ENCODE measurements around the gene FAM124A. TPM values are rescaled to one million over a fixed set of nuclear protein-coding genes. Genes with fewer than 3 reads are reported as not detected.

FAM124A gene
- total RNA-seq, 6 experiments from 2014 or later = not detected

GRCh38 chr13:51179432-51179971, 42.7 kb upstream of the FAM124A start:
- no peak for DNase-seq
- TF ChIP-seq CTCF (IDR thresholded peaks at IDR 0.05) = no peak
- Mint-ChIP-seq H3K9me3 (no peaks in the 10 kb centered on the region; the same call in 1 of the 2 replicates), H3K27ac (no peak overlapping the region), H3K4me1 (ENCODE audit: low read depth) (no peaks in the 10 kb centered on the region), H3K27me3 (ENCODE audit: insufficient read depth) (peaks cover 10% of the 10 kb centered on the region), H3K4me3 (no peak overlapping the region), H3K36me3 (ENCODE audit: low read depth) (no peaks in the 10 kb centered on the region)

DNA sequence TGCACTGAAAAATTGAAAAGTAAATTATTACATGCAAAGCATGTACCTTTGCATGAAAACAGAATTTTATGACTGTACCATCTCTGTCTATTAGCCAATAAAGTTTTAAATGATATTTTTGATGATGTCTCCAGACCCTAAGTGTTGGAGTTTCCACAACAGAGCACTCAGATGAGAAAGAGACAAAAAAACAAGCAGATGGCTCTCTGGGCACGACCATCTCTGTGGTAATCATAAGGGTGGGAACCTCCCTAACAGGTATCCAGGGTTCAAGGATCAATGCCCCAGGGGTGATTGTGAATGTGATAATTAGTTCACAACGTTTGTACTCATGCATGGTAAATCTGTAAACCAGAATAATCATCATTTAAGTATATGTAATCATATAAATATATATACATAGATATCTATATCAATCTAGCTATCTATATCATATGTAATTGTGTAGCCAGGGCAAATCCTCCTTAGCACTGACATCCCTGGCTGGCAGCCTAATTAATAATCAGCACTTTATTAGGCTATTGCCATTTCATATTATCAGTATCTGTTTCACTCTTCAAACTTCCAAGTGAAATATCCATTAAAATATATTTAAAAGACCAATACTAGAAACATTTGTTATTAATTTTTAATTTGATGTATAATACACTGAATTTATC, 41.2 kb upstream of the FAM124A start:
- no peak for TF ChIP-seq CTCF (IDR thresholded peaks at IDR 0.05)
- Mint-ChIP-seq H3K4me1 (ENCODE audit: low read depth) (no peaks in the 10 kb centered on the region), H3K9me3 (no peaks in the 10 kb centered on the region; the same call in 1 of the 2 replicates), H3K36me3 (ENCODE audit: low read depth) (no peaks in the 10 kb centered on the region), H3K27ac (no peak overlapping the region), H3K27me3 (ENCODE audit: insufficient read depth) (peaks cover 10% of the 10 kb centered on the region), H3K4me3 (no peak overlapping the region)
- DNase-seq = no peak

DNA sequence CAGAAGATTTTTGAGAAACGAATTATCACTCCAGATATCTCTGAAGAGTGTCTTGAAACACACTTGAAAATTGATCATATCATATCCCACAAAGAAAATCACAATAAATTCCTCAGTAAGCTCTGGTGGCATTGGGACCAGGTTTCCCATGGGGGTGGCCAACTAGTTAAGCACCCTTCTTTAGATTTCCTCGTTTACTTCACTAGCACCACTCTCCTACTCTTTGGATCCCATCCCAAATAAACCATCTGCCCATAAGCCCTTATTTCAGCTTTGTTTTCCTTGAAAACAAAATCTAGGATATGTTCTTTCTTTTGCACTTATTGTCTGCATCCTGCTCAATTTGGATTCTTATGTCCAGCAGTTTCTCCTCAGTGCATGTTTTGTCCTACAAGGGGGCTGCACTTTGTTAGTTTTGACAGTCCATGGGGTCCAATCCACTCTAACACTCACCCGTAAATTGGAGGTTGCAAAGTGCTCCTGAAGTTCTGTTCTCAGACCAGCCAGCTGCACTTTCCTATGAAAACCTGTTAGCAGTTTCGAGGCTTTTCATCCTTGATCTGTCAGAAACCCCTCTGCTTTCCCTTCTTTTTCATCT, 40.3 kb upstream of the FAM124A start:
- peaks cover 7% of the 10 kb centered on the region for H3K27me3 Mint-ChIP-seq (ENCODE audit: insufficient read depth)
- H3K27ac Mint-ChIP-seq = no peak overlapping the region
- no peak for DNase-seq
- no peaks in the 10 kb centered on the region for H3K9me3 Mint-ChIP-seq
- H3K4me3 Mint-ChIP-seq = no peak overlapping the region
- TF ChIP-seq CTCF (IDR thresholded peaks at IDR 0.05) = no peak
- H3K4me1 Mint-ChIP-seq (ENCODE audit: low read depth) = no peaks in the 10 kb centered on the region
- H3K36me3 Mint-ChIP-seq (ENCODE audit: low read depth) = no peaks in the 10 kb centered on the region

- Mint-ChIP-seq H3K9me3 (no peaks in the 10 kb centered on the region), H3K36me3 (ENCODE audit: low read depth) (no peaks in the 10 kb centered on the region), H3K4me1 (ENCODE audit: low read depth) (no peaks in the 10 kb centered on the region), H3K4me3 (no peak overlapping the region), H3K27me3 (ENCODE audit: insufficient read depth) (peaks cover 29% of the 10 kb centered on the region), H3K27ac (no peak overlapping the region)
- TF ChIP-seq CTCF (IDR thresholded peaks at IDR 0.05) = no peak
- no peak for DNase-seq
These were observed 30.5 kb upstream of the FAM124A start for GRCh38 chr13:51191743-51192142.

DNA sequence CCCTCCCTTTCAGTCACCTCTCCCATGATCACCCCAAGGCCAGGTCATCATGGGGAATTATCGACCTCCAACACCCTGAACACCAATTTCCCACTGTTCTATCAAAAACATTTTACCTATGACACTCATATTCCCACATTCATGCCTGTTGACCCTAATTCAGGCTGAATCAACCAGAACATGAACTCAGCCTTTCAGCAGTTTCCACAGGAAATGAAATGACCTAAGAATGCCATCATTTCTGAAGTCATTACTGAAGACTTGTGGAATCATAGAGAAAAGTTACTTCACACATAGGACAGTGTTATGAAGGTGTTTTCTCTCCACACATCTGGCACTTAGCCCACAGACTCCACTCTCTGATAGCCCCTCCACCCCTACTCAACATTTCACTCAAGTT, 29.9 kb upstream of the FAM124A start:
- Mint-ChIP-seq H3K27me3 (ENCODE audit: insufficient read depth) (peaks cover 24% of the 10 kb centered on the region), H3K4me1 (ENCODE audit: low read depth) (no peaks in the 10 kb centered on the region), H3K36me3 (ENCODE audit: low read depth) (no peaks in the 10 kb centered on the region), H3K4me3 (no peak overlapping the region), H3K27ac (no peak overlapping the region), H3K9me3 (no peaks in the 10 kb centered on the region)
- TF ChIP-seq CTCF (IDR thresholded peaks at IDR 0.05) = no peak
- DNase-seq = no peak

Measured in HFFc6 (cell line).